WTC11 (cell line): ENCODE measurements around the gene PBRM1.

ENCODE experiments used
- CREM ChIP-seq: sonication (generic); formaldehyde crosslinking; IDR thresholded peaks from 2 replicates; pipeline ENCODE4 v1.8.1; 2022; ENCODE audit warnings: mild to moderate bottlenecking, missing genetic modification reagents, moderate library complexity
- CTCF ChIP-seq: fragments of 200-600 bp; IDR thresholded peaks from 2 replicates; pipeline ENCODE4 v1.8.0; 2022; ENCODE audit warnings: antibody characterized with exemption
- E2F4 ChIP-seq: sonication (generic); formaldehyde crosslinking; IDR thresholded peaks from 2 replicates; pipeline ENCODE4 v1.8.1; 2022; ENCODE audit warnings: low read depth, mild to moderate bottlenecking, moderate library complexity, missing genetic modification reagents, borderline replicate concordance
- MAX ChIP-seq: sonication (generic); formaldehyde crosslinking; IDR thresholded peaks from 2 replicates; pipeline ENCODE4 v1.8.0; 2022; ENCODE audit warnings: mild to moderate bottlenecking, missing genetic modification reagents
- NR2C2 ChIP-seq: sonication (generic); formaldehyde crosslinking; IDR thresholded peaks from 2 replicates; pipeline ENCODE4 v1.8.0; 2022; ENCODE audit warnings: mild to moderate bottlenecking, missing genetic modification reagents

- TF ChIP-seq MAX (no peak), CTCF (no peak), CREM (CRISPR knock-in tag) (no peak), E2F4 (CRISPR knock-in tag) (no peak), NR2C2 (no peak)
These were observed 35.3 kb downstream of the PBRM1 start for GRCh38 chr3:52650439-52650838.
